GM12801 (cell line): Measurements from ENCODE around the gene CDC42BPB.

Source experiments
- CTCF ChIP-seq: IDR thresholded peaks from one replicate; pipeline ENCODE4 v1.5.1; 2011; ENCODE audit warnings: control low read depth; ENCODE audit not compliant: insufficient read length; ENCODE audit errors: extremely low read depth

The CDC42BPB gene

DNA sequence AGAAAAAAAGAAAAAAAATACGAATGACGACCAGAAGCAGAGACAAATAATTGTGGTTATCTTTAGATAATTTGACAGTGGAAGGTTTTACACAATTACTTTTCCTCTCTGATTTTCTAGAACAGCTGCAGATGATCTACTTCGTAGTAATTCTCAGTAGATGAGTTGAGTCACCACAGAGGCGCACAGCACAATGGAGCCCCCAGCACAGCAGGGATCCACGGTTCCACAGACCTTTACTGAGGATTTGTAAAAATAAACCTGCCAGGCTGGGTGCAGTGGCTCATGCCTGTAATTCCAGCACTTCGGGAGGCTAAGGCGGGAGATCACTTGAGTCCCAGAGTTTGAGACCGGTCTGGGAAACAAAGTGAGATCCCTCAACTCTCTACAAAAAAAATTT lies 105.5 kb downstream of the CDC42BPB start:
- TF ChIP-seq CTCF = no peak

GRCh38 chr14:102951034-102951433 lies 106.3 kb downstream of the CDC42BPB start:
- no peak for TF ChIP-seq CTCF

GRCh38 chr14:102949801-102950451 lies 107.4 kb downstream of the CDC42BPB start:
- no peak for TF ChIP-seq CTCF

GRCh38 chr14:102949062-102949800 lies 108.1 kb downstream of the CDC42BPB start:
- TF ChIP-seq CTCF = no peak

DNA sequence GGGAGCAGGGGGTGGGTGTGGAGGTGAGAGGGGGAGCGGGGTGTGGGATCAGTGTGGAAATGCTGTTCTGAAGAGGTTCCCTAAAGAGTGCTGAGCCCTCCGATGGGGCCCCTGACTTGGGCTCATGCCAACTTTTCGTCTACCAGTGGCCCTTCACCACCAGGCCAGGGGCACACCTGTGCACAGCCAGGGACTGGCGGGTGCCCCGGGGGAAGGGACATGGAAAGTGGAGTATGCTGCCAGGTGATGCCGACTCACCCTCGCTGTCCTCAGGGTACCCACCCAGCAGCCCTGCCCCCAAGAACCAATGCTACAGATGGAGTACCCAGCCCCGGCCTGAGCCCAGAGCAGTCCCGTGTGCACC lies 108.7 kb downstream of the CDC42BPB start:
- TF ChIP-seq CTCF = no peak

GRCh38 chr14:102947321-102948103 lies 109.8 kb downstream of the CDC42BPB start:
- TF ChIP-seq CTCF = no peak

- TF ChIP-seq CTCF = no peak
These were observed 111.8 kb downstream of the CDC42BPB start for GRCh38 chr14:102945346-102946130.
